ENCODE data around the gene SPAG16.

Gene SPAG16

DNA sequence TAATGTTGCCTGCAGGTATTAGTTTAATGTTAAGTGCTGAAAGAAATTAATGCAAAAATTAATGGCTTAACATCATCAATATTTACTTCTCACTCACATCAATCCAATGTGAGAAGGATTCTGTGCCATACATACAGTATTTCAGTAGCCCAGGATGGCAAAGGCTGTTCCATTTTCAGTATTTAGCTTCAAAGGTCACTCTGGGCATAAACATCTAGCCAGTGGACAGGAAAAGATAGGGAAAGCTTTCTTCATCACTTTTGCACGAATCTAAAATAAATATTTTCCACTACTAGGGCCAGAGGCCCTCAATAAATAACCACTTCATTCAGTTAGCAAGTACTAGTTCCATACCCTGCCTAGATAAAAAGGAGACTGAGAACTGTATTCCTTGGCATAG is 890.3 kb downstream of the SPAG16 start:
- POLR2A ChIA-PET: no interaction called here

DNA sequence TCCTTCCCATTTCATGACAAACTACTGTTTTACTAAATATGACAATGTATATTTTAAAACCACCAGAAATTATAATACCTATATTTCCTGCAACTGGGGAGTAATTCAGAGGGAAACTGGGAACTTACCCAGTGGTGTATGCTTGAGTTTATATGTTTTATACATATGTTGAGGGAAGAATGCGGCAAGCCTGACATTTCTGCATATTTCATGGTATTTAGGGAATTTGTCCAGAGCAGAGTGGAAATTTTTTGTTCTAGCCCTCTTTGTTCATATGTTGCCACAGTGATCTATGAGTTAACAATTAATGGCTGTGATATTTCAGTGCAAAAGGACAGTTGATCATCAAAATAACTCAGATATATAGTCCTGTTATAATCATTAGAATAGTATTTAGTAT is 895.8 kb downstream of the SPAG16 start:
- ChIA-PET CTCF (no interaction called here), POLR2A (no interaction called here)
- TF ChIP-seq, protein P1, sequence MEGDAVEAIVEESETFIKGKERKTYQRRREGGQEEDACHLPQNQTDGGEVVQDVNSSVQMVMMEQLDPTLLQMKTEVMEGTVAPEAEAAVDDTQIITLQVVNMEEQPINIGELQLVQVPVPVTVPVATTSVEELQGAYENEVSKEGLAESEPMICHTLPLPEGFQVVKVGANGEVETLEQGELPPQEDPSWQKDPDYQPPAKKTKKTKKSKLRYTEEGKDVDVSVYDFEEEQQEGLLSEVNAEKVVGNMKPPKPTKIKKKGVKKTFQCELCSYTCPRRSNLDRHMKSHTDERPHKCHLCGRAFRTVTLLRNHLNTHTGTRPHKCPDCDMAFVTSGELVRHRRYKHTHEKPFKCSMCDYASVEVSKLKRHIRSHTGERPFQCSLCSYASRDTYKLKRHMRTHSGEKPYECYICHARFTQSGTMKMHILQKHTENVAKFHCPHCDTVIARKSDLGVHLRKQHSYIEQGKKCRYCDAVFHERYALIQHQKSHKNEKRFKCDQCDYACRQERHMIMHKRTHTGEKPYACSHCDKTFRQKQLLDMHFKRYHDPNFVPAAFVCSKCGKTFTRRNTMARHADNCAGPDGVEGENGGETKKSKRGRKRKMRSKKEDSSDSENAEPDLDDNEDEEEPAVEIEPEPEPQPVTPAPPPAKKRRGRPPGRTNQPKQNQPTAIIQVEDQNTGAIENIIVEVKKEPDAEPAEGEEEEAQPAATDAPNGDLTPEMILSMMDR (IDR thresholded peaks at IDR 0.05; ENCODE audit: insufficient read depth, low read length, missing control alignments): no peak
- no peak for DNase-seq (ENCODE audit: low read depth, low spot score)
- no peak overlapping the region for H3K4me3 ChIP-seq (ENCODE audit: low read depth, low read length)

More for the DNA sequence above, 890.3 kb downstream of the SPAG16 start:
- CTCF ChIA-PET: no interaction called here
- no peak overlapping the region for H3K4me3 ChIP-seq (ENCODE audit: low read depth, low read length)
- TF ChIP-seq, protein P1 (IDR thresholded peaks at IDR 0.05; ENCODE audit: insufficient read depth, low read length, missing control alignments): no peak
- DNase-seq (ENCODE audit: low read depth, low spot score): no peak

DNA sequence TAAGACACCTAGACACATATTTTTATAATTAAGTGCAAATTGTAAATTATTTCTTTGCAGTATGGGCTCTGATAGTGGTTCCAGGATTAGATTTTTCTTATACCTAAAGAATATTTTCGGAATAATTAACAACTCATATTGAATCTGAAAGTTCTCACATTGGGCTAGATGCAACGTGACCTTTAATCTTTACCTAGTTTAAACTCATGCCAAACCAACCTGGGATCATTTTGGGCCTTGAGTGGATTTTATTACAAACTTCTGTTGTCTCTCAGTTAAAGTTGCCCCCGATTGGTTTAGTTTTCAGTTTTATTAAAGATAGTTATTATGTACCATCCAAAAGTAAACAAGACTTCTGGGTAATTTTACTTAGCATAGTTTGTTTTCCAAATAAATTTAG is 896.4 kb downstream of the SPAG16 start:
- POLR2A ChIA-PET: no interaction called here
- DNase-seq (ENCODE audit: low read depth, low spot score): no peak
- CTCF ChIA-PET: no interaction called here
- TF ChIP-seq, protein P1 (IDR thresholded peaks at IDR 0.05; ENCODE audit: insufficient read depth, low read length, missing control alignments): no peak
- H3K4me3 ChIP-seq (ENCODE audit: low read depth, low read length): no peak overlapping the region

DNA sequence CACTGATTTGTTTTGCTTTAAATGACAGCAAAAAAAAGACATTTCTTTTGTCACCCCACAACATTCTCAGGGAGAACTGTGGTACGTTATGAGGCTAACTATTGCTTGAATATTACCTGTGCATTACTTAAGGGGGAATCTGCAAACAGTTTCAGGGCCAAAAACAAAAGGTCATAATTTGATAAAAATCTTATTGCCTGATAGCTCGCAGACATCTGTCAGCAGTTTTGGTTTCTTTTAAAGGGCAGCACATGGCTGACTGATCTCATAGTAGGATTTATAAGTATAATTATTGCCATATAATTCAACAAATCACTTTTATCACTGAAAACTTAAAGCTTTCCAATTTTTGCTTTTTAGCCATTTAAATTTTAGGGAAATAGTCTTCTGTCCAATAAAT is 900.2 kb downstream of the SPAG16 start:
- ChIA-PET CTCF (no interaction called here), POLR2A (no interaction called here)
- no peak for DNase-seq (ENCODE audit: low read depth, low spot score)
- no peak overlapping the region for H3K4me3 ChIP-seq (ENCODE audit: low read depth, low read length)
- TF ChIP-seq, protein P1 (IDR thresholded peaks at IDR 0.05; ENCODE audit: insufficient read depth, low read length, missing control alignments): no peak

DNA sequence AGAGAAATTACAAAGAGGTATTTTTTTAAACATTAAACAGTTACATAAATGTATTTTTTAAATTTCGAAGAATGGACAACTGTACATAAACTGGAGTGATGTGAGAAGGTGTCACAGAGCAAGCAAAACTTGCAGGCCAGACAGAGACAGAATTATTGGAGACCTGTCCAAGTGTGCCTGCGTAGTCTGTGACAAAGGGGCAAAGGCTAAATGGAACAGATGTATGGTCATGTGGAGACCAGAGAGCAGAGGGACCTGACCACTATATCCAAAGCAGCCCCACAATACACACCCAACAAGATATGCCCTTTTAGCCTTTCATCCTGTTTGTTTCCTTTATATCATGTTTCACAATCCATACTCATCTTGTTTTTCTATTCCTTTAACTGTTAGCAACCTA is 901.3 kb downstream of the SPAG16 start:
- CTCF ChIA-PET: no interaction called here

DNA sequence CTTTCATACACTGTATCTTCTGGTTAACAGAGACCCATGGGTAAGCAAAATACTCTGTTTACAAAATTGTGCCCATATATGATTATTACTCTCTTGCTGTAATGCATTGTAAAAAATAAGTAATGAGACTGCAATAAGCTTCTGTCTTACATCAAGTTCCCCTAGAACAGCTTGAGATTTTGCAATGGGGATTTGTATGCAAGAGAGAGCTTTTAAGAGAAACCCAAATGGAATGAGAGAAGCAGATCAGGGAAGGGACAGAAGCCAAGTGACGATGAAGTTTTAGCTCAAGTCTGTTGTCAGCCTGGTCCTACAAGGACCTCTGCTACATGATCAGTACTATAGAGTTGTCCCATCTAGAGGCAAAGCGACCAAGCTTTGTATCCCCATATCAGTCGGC is 908.4 kb downstream of the SPAG16 start:
- ChIA-PET CTCF (no interaction called here), POLR2A (no interaction called here)
- DNase-seq (ENCODE audit: low read depth, low spot score): no peak
- no peak overlapping the region for H3K4me3 ChIP-seq (ENCODE audit: low read depth, low read length)
- TF ChIP-seq, protein P1 (IDR thresholded peaks at IDR 0.05; ENCODE audit: insufficient read depth, low read length, missing control alignments): no peak

More for the DNA sequence above, 901.3 kb downstream of the SPAG16 start:
- DNase-seq (ENCODE audit: low read depth, low spot score): no peak
- POLR2A ChIA-PET: no interaction called here
- TF ChIP-seq, protein P1 (IDR thresholded peaks at IDR 0.05; ENCODE audit: insufficient read depth, low read length, missing control alignments): no peak
- no peak overlapping the region for H3K4me3 ChIP-seq (ENCODE audit: low read depth, low read length)
